ENCODE measurements around the gene SAMD11. TPM values are rescaled to one million over a fixed set of nuclear protein-coding genes. Genes with fewer than 3 reads are reported as not detected.

SAMD11 gene
- total and polyA plus RNA-seq, 10 of the 15 experiments (the other 5 are each of a cell fraction or from before 2014, with no cell fraction given), result 0.04 to 0.31 (median 0.19) TPM; not detected in 6

DNA sequence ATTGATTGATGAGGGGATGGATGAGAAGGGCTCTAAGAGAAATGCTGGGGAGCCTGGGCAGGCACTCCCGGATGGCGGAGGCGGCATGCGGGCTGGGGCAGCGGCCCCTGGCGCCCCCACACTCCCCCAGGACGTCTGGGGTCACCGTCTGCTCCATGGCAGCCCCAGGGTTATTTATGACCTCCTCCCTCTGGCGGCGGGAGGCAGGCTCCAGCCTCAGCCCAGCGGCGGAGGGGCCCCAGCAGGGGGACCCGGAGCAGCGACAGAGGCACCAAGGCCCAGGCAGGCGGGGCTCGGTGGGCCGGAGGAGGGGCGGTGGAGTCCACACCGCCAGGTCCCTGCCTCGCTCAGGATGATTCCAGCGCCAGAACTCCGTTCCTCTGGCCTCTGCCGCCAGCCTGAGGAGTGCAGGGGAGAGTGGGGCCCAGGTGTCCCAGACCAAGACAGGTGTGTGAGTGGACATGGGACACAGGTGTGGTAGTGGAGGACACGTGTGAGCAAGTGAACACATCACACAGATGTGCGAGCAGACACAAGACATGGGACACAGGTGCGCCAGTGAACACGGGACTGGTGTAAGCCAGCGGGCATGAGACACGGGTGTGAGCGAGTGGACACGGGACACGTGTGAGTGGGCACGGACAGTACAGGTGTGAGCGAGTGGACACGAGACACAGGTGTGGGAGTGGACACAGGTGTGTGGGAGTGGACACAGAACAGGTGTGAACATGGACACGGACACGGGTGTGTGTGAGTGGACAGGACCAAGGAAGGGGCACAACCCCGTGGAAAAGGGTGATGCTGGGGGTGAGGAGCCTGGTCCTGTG, 2.5 kb upstream of the SAMD11 start:
- Histone ChIP-seq H2AFZ (ENCODE audit: control insufficient read depth, low read depth, low read length) (no peak overlapping the region), H4K20me1 (ENCODE audit: control insufficient read depth, insufficient read depth) (no peaks in the 10 kb centered on the region; the same call in none of the 2 replicates), H3K27me3 (replicated peaks in 1 of 2; ENCODE audit: control insufficient read depth in 2 of 2, insufficient read depth in 2 of 2, low read length in 1 of 2) (peaks cover 14 to 20% of the 10 kb centered on the region in 2 experiments), H3K79me2 (ENCODE audit: control insufficient read depth, insufficient read depth, low read length) (no peaks in the 10 kb centered on the region), H3K4me3 (no peak overlapping the region), H3K4me1 (ENCODE audit: control insufficient read depth, insufficient read depth, low read length) (no peaks in the 10 kb centered on the region), H3K4me2 (ENCODE audit: control insufficient read depth, insufficient read depth) (no peak overlapping the region), H3K27ac (ENCODE audit: control insufficient read depth, insufficient read depth) (no peak overlapping the region), H3K9me3 (replicated peaks; ENCODE audit: control insufficient read depth, insufficient read depth, low read length) (no peaks in the 10 kb centered on the region), H3K36me3 (ENCODE audit: control insufficient read depth in 2 of 2, insufficient read depth in 2 of 2, low read length in 1 of 2) (no peaks in the 10 kb centered on the region), H3K9ac (ENCODE audit: control insufficient read depth, insufficient read depth, low read length) (no peak overlapping the region)
- DNase-seq (ENCODE audit: low read depth, low spot score) (no peak), ATAC-seq (peak; percentile 75), FAIRE-seq (no peak)
- intact Hi-C loops (cut with micrococcal nuclease; ENCODE audit: unreplicated experiment), result no loop called here
- 17% methylated on average over 38 of the region's 38 CpGs for WGBS (ENCODE audit: insufficient coverage, insufficient replicate concordance, low lambda C conversion rate, missing lambda C conversion rate)
- ChIA-PET SMC1A (ENCODE audit: uncharacterized antibody, unreplicated experiment) (no interaction called here), CTCF (interaction anchor here (1.3 kb wide), 1 partner anchor 17 kb away, joined by 3 read pairs; no protein-coding TSS in a partner anchor), POLR2A (no interaction called here), RAD21 (ENCODE audit: unreplicated experiment) (no interaction called here)
- BruUV-seq (replicated peaks), result no TSS peak
- in situ Hi-C loops (cut with MboI), result no loop called here
- TF ChIP-seq TCF12 (IDR thresholded peaks at IDR 0.05; ENCODE audit: low read depth, low read length) (no peak), BHLHE40 (IDR thresholded peaks at IDR 0.05; ENCODE audit: borderline replicate concordance in 1 of 2, low read depth in 2 of 2, low read length in 1 of 2) (peak in 1 of 2 experiments; percentile 8; a peak in 1 of 4 replicates), ZNF207 (IDR thresholded peaks at IDR 0.05; ENCODE audit: borderline replicate concordance) (no peak), CREB1 (IDR thresholded peaks at IDR 0.05; ENCODE audit: low read depth) (no peak), SMAD5 (IDR thresholded peaks at IDR 0.05; ENCODE audit: low read depth) (no peak), MTA3 (IDR thresholded peaks at IDR 0.05; ENCODE audit: borderline replicate concordance, low read length) (no peak), NR2F1 (conservative IDR thresholded peaks at IDR 0.05) (peak; percentile 67), MTA2 (IDR thresholded peaks at IDR 0.05; ENCODE audit: low read depth) (no peak), EZH2 (IDR thresholded peaks at IDR 0.05; ENCODE audit: borderline replicate concordance, control insufficient read depth, low read depth, low read length) (no peak)
- TF ChIP-seq, protein P1, sequence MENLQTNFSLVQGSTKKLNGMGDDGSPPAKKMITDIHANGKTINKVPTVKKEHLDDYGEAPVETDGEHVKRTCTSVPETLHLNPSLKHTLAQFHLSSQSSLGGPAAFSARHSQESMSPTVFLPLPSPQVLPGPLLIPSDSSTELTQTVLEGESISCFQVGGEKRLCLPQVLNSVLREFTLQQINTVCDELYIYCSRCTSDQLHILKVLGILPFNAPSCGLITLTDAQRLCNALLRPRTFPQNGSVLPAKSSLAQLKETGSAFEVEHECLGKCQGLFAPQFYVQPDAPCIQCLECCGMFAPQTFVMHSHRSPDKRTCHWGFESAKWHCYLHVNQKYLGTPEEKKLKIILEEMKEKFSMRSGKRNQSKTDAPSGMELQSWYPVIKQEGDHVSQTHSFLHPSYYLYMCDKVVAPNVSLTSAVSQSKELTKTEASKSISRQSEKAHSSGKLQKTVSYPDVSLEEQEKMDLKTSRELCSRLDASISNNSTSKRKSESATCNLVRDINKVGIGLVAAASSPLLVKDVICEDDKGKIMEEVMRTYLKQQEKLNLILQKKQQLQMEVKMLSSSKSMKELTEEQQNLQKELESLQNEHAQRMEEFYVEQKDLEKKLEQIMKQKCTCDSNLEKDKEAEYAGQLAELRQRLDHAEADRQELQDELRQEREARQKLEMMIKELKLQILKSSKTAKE (IDR thresholded peaks at IDR 0.05; ENCODE audit: low read depth, poor library complexity, severe bottlenecking), result no peak
- TF ChIP-seq, protein P2, sequence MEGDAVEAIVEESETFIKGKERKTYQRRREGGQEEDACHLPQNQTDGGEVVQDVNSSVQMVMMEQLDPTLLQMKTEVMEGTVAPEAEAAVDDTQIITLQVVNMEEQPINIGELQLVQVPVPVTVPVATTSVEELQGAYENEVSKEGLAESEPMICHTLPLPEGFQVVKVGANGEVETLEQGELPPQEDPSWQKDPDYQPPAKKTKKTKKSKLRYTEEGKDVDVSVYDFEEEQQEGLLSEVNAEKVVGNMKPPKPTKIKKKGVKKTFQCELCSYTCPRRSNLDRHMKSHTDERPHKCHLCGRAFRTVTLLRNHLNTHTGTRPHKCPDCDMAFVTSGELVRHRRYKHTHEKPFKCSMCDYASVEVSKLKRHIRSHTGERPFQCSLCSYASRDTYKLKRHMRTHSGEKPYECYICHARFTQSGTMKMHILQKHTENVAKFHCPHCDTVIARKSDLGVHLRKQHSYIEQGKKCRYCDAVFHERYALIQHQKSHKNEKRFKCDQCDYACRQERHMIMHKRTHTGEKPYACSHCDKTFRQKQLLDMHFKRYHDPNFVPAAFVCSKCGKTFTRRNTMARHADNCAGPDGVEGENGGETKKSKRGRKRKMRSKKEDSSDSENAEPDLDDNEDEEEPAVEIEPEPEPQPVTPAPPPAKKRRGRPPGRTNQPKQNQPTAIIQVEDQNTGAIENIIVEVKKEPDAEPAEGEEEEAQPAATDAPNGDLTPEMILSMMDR (IDR thresholded peaks at IDR 0.05 in 2 of 3, conservative IDR thresholded peaks at IDR 0.05 in 1 of 3; ENCODE audit: control insufficient read depth in 2 of 3, extremely low read depth in 1 of 3, insufficient read depth in 1 of 3, low read depth in 3 of 3, low read length in 3 of 3), result peak in 2 of 3 experiments; percentile 32 to 36; a peak in 3 of 6 replicates
- TF ChIP-seq, protein P3, sequence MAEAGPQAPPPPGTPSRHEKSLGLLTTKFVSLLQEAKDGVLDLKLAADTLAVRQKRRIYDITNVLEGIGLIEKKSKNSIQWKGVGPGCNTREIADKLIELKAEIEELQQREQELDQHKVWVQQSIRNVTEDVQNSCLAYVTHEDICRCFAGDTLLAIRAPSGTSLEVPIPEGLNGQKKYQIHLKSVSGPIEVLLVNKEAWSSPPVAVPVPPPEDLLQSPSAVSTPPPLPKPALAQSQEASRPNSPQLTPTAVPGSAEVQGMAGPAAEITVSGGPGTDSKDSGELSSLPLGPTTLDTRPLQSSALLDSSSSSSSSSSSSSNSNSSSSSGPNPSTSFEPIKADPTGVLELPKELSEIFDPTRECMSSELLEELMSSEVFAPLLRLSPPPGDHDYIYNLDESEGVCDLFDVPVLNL (IDR thresholded peaks at IDR 0.05; ENCODE audit: low read depth, low read length), result no peak
- TF ChIP-seq, protein P4, sequence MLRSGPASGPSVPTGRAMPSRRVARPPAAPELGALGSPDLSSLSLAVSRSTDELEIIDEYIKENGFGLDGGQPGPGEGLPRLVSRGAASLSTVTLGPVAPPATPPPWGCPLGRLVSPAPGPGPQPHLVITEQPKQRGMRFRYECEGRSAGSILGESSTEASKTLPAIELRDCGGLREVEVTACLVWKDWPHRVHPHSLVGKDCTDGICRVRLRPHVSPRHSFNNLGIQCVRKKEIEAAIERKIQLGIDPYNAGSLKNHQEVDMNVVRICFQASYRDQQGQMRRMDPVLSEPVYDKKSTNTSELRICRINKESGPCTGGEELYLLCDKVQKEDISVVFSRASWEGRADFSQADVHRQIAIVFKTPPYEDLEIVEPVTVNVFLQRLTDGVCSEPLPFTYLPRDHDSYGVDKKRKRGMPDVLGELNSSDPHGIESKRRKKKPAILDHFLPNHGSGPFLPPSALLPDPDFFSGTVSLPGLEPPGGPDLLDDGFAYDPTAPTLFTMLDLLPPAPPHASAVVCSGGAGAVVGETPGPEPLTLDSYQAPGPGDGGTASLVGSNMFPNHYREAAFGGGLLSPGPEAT (IDR thresholded peaks at IDR 0.05; ENCODE audit: low read depth), result 0 out of 2 replicates have a peak, but pooled peaks have one; percentile 22
- TF ChIP-seq, protein P5, sequence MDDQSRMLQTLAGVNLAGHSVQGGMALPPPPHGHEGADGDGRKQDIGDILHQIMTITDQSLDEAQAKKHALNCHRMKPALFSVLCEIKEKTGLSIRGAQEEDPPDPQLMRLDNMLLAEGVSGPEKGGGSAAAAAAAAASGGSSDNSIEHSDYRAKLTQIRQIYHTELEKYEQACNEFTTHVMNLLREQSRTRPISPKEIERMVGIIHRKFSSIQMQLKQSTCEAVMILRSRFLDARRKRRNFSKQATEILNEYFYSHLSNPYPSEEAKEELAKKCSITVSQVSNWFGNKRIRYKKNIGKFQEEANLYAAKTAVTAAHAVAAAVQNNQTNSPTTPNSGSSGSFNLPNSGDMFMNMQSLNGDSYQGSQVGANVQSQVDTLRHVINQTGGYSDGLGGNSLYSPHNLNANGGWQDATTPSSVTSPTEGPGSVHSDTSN (IDR thresholded peaks at IDR 0.05; ENCODE audit: insufficient replicate concordance, low read depth, low read length), result no peak
